Keratinocyte (primary cell): ENCODE measurements around the gene SDR42E2. TPM values are rescaled to one million over a fixed set of nuclear protein-coding genes. Genes with fewer than 3 reads are reported as not detected.

Experiments used
- DNase-seq: peaks from one replicate; pipeline ENCODE4 v3.0.0-alpha.2; 2011; ENCODE audit warnings: low read depth, missing footprints, low spot score
- FAIRE-seq: peaks from 2 replicates; lab custom pipeline; 2011; peaks lifted over from hg19 to GRCh38; lab: Jason Lieb, UNC
- H2AFZ ChIP-seq: 2 replicates; pipeline ENCODE4 v1.6.0; 2012; ENCODE audit warnings: low read length, control low read depth, inconsistent platforms; ENCODE audit not compliant: control insufficient read depth
- H3K27ac ChIP-seq: 2 replicates; pipeline ENCODE4 v1.5.1; 2011; ENCODE audit warnings: low read length; ENCODE audit not compliant: control insufficient read depth, insufficient read depth
- H3K27me3 ChIP-seq: 3 replicates; pipeline ENCODE4 v1.6.0; 2011; ENCODE audit warnings: low read length; ENCODE audit not compliant: control insufficient read depth, insufficient read depth; ENCODE audit errors: extremely low read depth
- H3K36me3 ChIP-seq, 2 experiments: 2 replicates in 1 of 2; 3 replicates in 1 of 2; pipeline ENCODE4 v1.5.1; 2011; ENCODE audit warnings: low read length in 2 of 2, mild to moderate bottlenecking in 1 of 2; ENCODE audit not compliant: control insufficient read depth in 2 of 2, insufficient read depth in 2 of 2; ENCODE audit errors: extremely low read depth in 1 of 2
- H3K4me1 ChIP-seq: 3 replicates; pipeline ENCODE4 v1.5.1; 2011; ENCODE audit warnings: low read length; ENCODE audit not compliant: control insufficient read depth, insufficient read depth; ENCODE audit errors: extremely low read depth
- H3K4me2 ChIP-seq: 3 replicates; pipeline ENCODE4 v1.6.0; 2011; ENCODE audit warnings: low read depth, low read length; ENCODE audit not compliant: control insufficient read depth, insufficient read depth; ENCODE audit errors: extremely low read depth
- H3K4me3 ChIP-seq, 3 experiments: fragments of 200-600 bp in 1 of 3; sonication (generic) in 1 of 3; 2 replicates in 2 of 3; 3 replicates in 1 of 3; pipeline ENCODE4 v1.5.1; 2011 to 2016; ENCODE audit warnings: low read length in 3 of 3, mild to moderate bottlenecking in 3 of 3, control low read depth in 2 of 3, inconsistent platforms in 1 of 3, low read depth in 1 of 3, mixed read lengths in 1 of 3, mixed run types in 1 of 3, moderate library complexity in 1 of 3; ENCODE audit not compliant: control insufficient read depth in 2 of 3, insufficient read depth in 2 of 3; ENCODE audit errors: extremely low read depth in 1 of 3
- H3K79me2 ChIP-seq: 2 replicates; pipeline ENCODE4 v1.6.0; 2012; ENCODE audit warnings: low read length; ENCODE audit not compliant: control insufficient read depth, insufficient read depth
- H3K9ac ChIP-seq: 3 replicates; pipeline ENCODE4 v1.6.0; 2011; ENCODE audit warnings: low read length; ENCODE audit not compliant: control insufficient read depth, insufficient read depth; ENCODE audit errors: extremely low read depth
- H3K9me1 ChIP-seq: 3 replicates; pipeline ENCODE4 v1.6.0; 2011; ENCODE audit warnings: low read length; ENCODE audit not compliant: control insufficient read depth, insufficient read depth; ENCODE audit errors: extremely low read depth
- H3K9me3 ChIP-seq: 2 replicates; pipeline ENCODE4 v1.5.1; 2012; ENCODE audit warnings: low read depth, low read length; ENCODE audit not compliant: control insufficient read depth
- H4K20me1 ChIP-seq: 3 replicates; pipeline ENCODE4 v1.6.0; 2011; ENCODE audit warnings: low read length; ENCODE audit not compliant: control insufficient read depth, insufficient read depth; ENCODE audit errors: extremely low read depth
- CTCF ChIP-seq, 3 experiments: IDR thresholded peaks in 1 of 3; conservative IDR thresholded peaks in 1 of 3; optimal IDR thresholded peaks in 1 of 3; 2 replicates in 2 of 3; 3 replicates in 1 of 3; pipeline versions ENCODE3 to v1.5.1; 2011; ENCODE audit warnings: low read length in 3 of 3, mild to moderate bottlenecking in 3 of 3, moderate library complexity in 2 of 3, control low read depth in 1 of 3, inconsistent platforms in 1 of 3; ENCODE audit not compliant: insufficient read depth in 2 of 3; ENCODE audit errors: extremely low read depth in 1 of 3
- EZH2 ChIP-seq: IDR thresholded peaks from one replicate; pipeline ENCODE4 v1.6.1; 2012; ENCODE audit warnings: inconsistent platforms, mild to moderate bottlenecking, low read length, moderate library complexity
- dilution Hi-C: fragments of 300-500 bp; cut with MboI; formaldehyde crosslinking; loops from one replicate; pipeline ENCODE4 v1.7.0; 2020; ENCODE audit warnings: low sequenced_read_pairs; ENCODE audit not compliant: extremely low pct_ligation_motif_present
- polyA plus RNA-seq, 5 experiments: library from polyadenylated mRNA; depleted of rRNA in 3 of 5; stranded (reverse) in 3 of 5; stranded (forward) in 1 of 5; unstranded in 1 of 5; fragments of >200 nt; gene quantifications; 1 replicate in 1 of 5; 2 replicates in 3 of 5; 3 replicates in 1 of 5; pipeline versions ENCODE4 v1.2.1 to v1.2.3, GENCODE V29; 2011 to 2012; ENCODE audit warnings: missing spikeins in 2 of 5, low read depth in 1 of 5, low replicate concordance in 1 of 5

The SDR42E2 gene
- polyA plus RNA-seq, 1 donor (not counting 4 experiments of a cell fraction or from before 2014, with no cell fraction given): not detected

DNA sequence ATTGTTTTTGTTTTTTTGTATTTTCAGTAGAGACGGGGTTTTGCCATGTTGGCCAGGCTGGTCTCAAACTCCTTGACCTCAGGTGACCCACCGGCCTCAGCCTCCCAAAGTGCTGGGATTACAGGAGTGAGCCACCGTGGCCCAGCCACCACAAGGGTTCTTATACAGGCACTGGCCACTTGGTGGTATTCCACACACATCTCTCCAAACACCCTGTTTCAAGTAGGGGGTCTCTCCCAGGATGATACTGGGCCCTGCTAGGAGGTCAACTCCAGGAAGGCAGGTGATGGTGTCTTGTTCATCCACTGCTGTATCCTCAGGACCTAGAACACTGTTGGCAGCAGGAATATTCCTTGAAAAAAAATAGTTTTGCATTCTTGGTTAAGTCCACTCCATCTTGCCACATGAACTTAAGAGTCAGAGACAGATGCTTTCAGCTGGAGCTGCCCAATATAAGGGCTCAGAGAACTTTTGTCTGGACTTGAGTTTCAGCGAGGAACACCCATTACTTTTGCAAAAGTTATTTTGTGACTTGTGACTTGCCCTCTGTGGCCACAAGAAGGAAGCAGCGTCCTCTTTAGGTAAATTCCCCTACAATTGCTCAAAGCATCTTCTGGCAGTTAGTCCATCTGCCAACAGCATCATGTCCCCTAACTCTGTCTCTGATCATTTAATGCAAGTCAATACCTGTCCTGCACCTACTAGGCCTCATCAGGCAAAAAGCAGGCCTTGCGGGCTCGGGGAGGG, 36.4 kb downstream of the SDR42E2 start:
- H3K9me3 ChIP-seq: no peaks in the 10 kb centered on the region
- H3K79me2 ChIP-seq: no peaks in the 10 kb centered on the region
- H2AFZ ChIP-seq: peak overlapping the region; percentile 66
- DNase-seq (no peak), FAIRE-seq (no peak)
- no peaks in the 10 kb centered on the region for H3K27me3 ChIP-seq
- no peak overlapping the region for H3K4me3 ChIP-seq
- dilution Hi-C loops: no loop called here
- peak overlapping the region; percentile 80 for H3K9ac ChIP-seq
- H3K4me2 ChIP-seq: peak overlapping the region; percentile 82
- no peaks in the 10 kb centered on the region for H3K9me1 ChIP-seq
- no peaks in the 10 kb centered on the region for H4K20me1 ChIP-seq
- peak overlapping the region; percentile 91 for H3K27ac ChIP-seq
- H3K36me3 ChIP-seq: no peaks in the 10 kb centered on the region
- peaks cover 15% of the 10 kb centered on the region for H3K4me1 ChIP-seq
- no peak for TF ChIP-seq EZH2
- peak in 1 of 3 experiments; percentile 44 for TF ChIP-seq CTCF (optimal IDR thresholded peaks at IDR 0.05 in 1 of 3, IDR thresholded peaks at IDR 0.05 in 1 of 3, conservative IDR thresholded peaks at IDR 0.05 in 1 of 3; ENCODE audit: extremely low read depth in 1 of 3, insufficient read depth in 2 of 3, low read length in 3 of 3)

DNA sequence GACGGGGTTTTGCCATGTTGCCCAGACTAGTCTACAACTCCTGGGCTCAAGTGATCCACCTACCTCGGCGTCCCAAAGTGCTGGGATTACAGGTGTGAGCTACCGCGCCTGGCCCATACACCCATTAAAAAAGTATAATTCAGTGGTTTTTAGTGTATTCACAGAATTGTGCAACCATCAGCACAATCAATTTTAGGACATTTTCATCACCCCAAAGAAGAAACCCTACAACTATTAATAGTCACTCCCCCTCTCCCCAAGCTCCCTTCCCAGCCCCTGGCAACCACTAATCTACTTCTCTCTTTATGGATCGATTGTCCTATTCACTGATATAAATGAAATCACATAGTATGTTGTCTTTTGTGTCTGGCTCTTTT, 39.9 kb downstream of the SDR42E2 start:
- no peak for DNase-seq
- Histone ChIP-seq H3K4me3 (no peak overlapping the region), H4K20me1 (no peaks in the 10 kb centered on the region), H3K27me3 (no peaks in the 10 kb centered on the region), H3K9ac (no peak overlapping the region), H2AFZ (no peak overlapping the region), H3K4me2 (no peak overlapping the region), H3K9me3 (no peaks in the 10 kb centered on the region), H3K79me2 (peaks cover 8% of the 10 kb centered on the region), H3K4me1 (peaks cover 26% of the 10 kb centered on the region), H3K9me1 (no peaks in the 10 kb centered on the region), H3K27ac (peak overlapping the region; percentile 8), H3K36me3 (no peaks in the 10 kb centered on the region)
- dilution Hi-C loops: no loop called here
- TF ChIP-seq CTCF (optimal IDR thresholded peaks at IDR 0.05 in 1 of 3, IDR thresholded peaks at IDR 0.05 in 1 of 3, conservative IDR thresholded peaks at IDR 0.05 in 1 of 3; ENCODE audit: extremely low read depth in 1 of 3, insufficient read depth in 2 of 3, low read length in 3 of 3): no peak
- FAIRE-seq: no peak
